H1 (cell line): ENCODE data around the gene UCMA. TPM values are rescaled to one million over a fixed set of nuclear protein-coding genes. Genes with fewer than 3 reads are reported as not detected.

ENCODE experiments used
- CTCF ChIA-PET: fragments of 300-600 bp; sonication (Branson Sonifier 250); formaldehyde crosslinking; loops from one replicate; lab custom pipeline; 2021; ENCODE audit not compliant: partially characterized antibody; lab: Charles Lee
- POLR2A ChIA-PET: fragments of 300-600 bp; sonication (Branson Sonifier 250); formaldehyde crosslinking; loops from one replicate; lab custom pipeline; 2021; ENCODE audit warnings: inconsistent platforms; ENCODE audit not compliant: partially characterized antibody; lab: Charles Lee
- DNase-seq, 2 experiments: peaks; one replicate each; pipeline versions ENCODE4 v3.0.0 to v3.0.0-alpha.2; 2010 to 2022; ENCODE audit warnings: low spot score in 2 of 2, low read depth in 1 of 2, mixed read lengths in 1 of 2
- FAIRE-seq: peaks from 2 replicates; lab custom pipeline; 2011; peaks lifted over from hg19 to GRCh38; lab: Jason Lieb, UNC
- H2AFZ ChIP-seq: 2 replicates; pipeline ENCODE4 v1.8.1; 2012; ENCODE audit warnings: low read length, inconsistent platforms
- H2AK5ac ChIP-seq: 2 replicates; pipeline ENCODE4 v1.6.1; 2013; ENCODE audit warnings: low read depth, low read length
- H2BK120ac ChIP-seq: replicated peaks from 2 replicates; pipeline ENCODE3; 2013; ENCODE audit warnings: low read depth, low read length, inconsistent platforms
- H2BK12ac ChIP-seq: 2 replicates; pipeline ENCODE4 v1.6.1; 2013; ENCODE audit warnings: low read depth, low read length
- H2BK15ac ChIP-seq: 2 replicates; pipeline ENCODE4 v1.6.1; 2013; ENCODE audit warnings: low read length
- H2BK20ac ChIP-seq: 2 replicates; pipeline ENCODE4 v1.6.1; 2013; ENCODE audit warnings: low read length
- H2BK5ac ChIP-seq: 2 replicates; pipeline ENCODE4 v1.6.1; 2013; ENCODE audit warnings: low read depth, low read length
- H3K14ac ChIP-seq: 2 replicates; pipeline ENCODE4 v1.6.1; 2013; ENCODE audit warnings: inconsistent platforms; ENCODE audit not compliant: insufficient read length
- H3K18ac ChIP-seq: 2 replicates; pipeline ENCODE4 v1.6.1; 2013; ENCODE audit warnings: low read length; ENCODE audit errors: extremely low read depth
- H3K23ac ChIP-seq: 2 replicates; pipeline ENCODE4 v1.6.1; 2013; ENCODE audit warnings: inconsistent platforms; ENCODE audit not compliant: insufficient read length
- H3K23me2 ChIP-seq: 2 replicates; pipeline ENCODE4 v1.6.1; 2013; ENCODE audit warnings: low read depth, low read length
- H3K27ac ChIP-seq: 2 replicates; pipeline ENCODE4 v1.6.1; 2011; ENCODE audit warnings: low read depth, low read length, inconsistent platforms
- H3K27me3 ChIP-seq, 4 experiments: replicated peaks in 1 of 4; 1 replicate in 1 of 4; 2 replicates in 3 of 4; pipeline versions ENCODE4 v1.6.1 to v1.8.1; 2011 to 2013; ENCODE audit warnings: low read length in 3 of 4, mild to moderate bottlenecking in 3 of 4, inconsistent platforms in 2 of 4, mixed read lengths in 2 of 4, moderate library complexity in 1 of 4; ENCODE audit not compliant: control insufficient read depth in 3 of 4, insufficient read depth in 3 of 4; ENCODE audit errors: extremely low read depth in 1 of 4
- H3K36me3 ChIP-seq, 4 experiments: 2 replicates each; pipeline versions ENCODE4 v1.6.1 to v1.8.1; 2011 to 2013; ENCODE audit warnings: mild to moderate bottlenecking in 4 of 4, low read length in 3 of 4, moderate library complexity in 2 of 4, control low read depth in 1 of 4, inconsistent platforms in 1 of 4; ENCODE audit not compliant: insufficient read depth in 4 of 4, control insufficient read depth in 2 of 4
- H3K4ac ChIP-seq: replicated peaks from 2 replicates; pipeline ENCODE3; 2013; ENCODE audit warnings: low read length, low read depth, mixed read lengths, inconsistent platforms; ENCODE audit not compliant: insufficient read length
- H3K4me1 ChIP-seq, 4 experiments: replicated peaks in 1 of 4; 1 replicate in 1 of 4; 2 replicates in 3 of 4; pipeline versions ENCODE4 v1.6.1 to v1.8.1; 2011 to 2013; ENCODE audit warnings: low read length in 3 of 4, inconsistent platforms in 2 of 4, mixed read lengths in 1 of 4; ENCODE audit not compliant: insufficient read depth in 4 of 4, control insufficient read depth in 3 of 4
- H3K4me2 ChIP-seq, 2 experiments: 2 replicates each; pipeline versions ENCODE4 v1.6.1 to v1.8.1; 2011 to 2013; ENCODE audit warnings: low read depth in 2 of 2, low read length in 2 of 2, control low read depth in 1 of 2, inconsistent platforms in 1 of 2, mild to moderate bottlenecking in 1 of 2; ENCODE audit not compliant: insufficient read depth in 1 of 2
- H3K4me3 ChIP-seq, 4 experiments: fragments of 200-600, 300-600 bp in 1 of 4; sonication (generic), shearing (Covaris generic), sonication (Bioruptor Twin) in 1 of 4; 2 replicates each; pipeline versions ENCODE4 v1.5.1 to v1.8.1; 2011 to 2016; ENCODE audit warnings: low read length in 4 of 4, low read depth in 3 of 4, control low read depth in 2 of 4, inconsistent platforms in 2 of 4, mild to moderate bottlenecking in 2 of 4, mixed read lengths in 1 of 4, moderate library complexity in 1 of 4; ENCODE audit not compliant: insufficient read depth in 2 of 4; ENCODE audit errors: extremely low read depth in 1 of 4
- H3K56ac ChIP-seq: replicated peaks from 2 replicates; pipeline ENCODE3; 2013; ENCODE audit warnings: low read depth, mild to moderate bottlenecking, mixed read lengths, low read length, inconsistent platforms; ENCODE audit not compliant: insufficient read length
- H3K79me1 ChIP-seq: 2 replicates; pipeline ENCODE4 v1.6.1; 2013; ENCODE audit warnings: low read depth, low read length, control low read depth
- H3K79me2 ChIP-seq, 2 experiments: 2 replicates each; pipeline versions ENCODE4 v1.6.1 to v1.8.1; 2012 to 2013; ENCODE audit warnings: low read length in 2 of 2, mild to moderate bottlenecking in 2 of 2, inconsistent platforms in 1 of 2; ENCODE audit not compliant: insufficient read depth in 2 of 2, control insufficient read depth in 1 of 2
- H3K9ac ChIP-seq, 4 experiments: replicated peaks in 1 of 4; 1 replicate in 1 of 4; 2 replicates in 3 of 4; pipeline versions ENCODE4 v1.6.1 to v1.8.1; 2011 to 2013; ENCODE audit warnings: low read depth in 3 of 4, low read length in 3 of 4, control low read depth in 2 of 4, mild to moderate bottlenecking in 2 of 4, moderate library complexity in 2 of 4, inconsistent platforms in 1 of 4; ENCODE audit errors: extremely low read depth in 1 of 4
- H3K9me3 ChIP-seq, 2 experiments: 2 replicates each; pipeline versions ENCODE4 v1.6.1 to v1.8.1; 2012 to 2013; ENCODE audit warnings: mild to moderate bottlenecking in 2 of 2, moderate library complexity in 2 of 2, control low read depth in 1 of 2, inconsistent platforms in 1 of 2, low read depth in 1 of 2, low read length in 1 of 2, mixed read lengths in 1 of 2; ENCODE audit not compliant: insufficient read depth in 2 of 2
- H4K20me1 ChIP-seq, 2 experiments: replicated peaks in 1 of 2; 2 replicates each; pipeline versions ENCODE3 to v1.8.1; 2011 to 2013; ENCODE audit warnings: inconsistent platforms in 2 of 2, low read length in 2 of 2, mild to moderate bottlenecking in 1 of 2; ENCODE audit not compliant: insufficient read depth in 2 of 2, control insufficient read depth in 1 of 2
- H4K5ac ChIP-seq: 2 replicates; pipeline ENCODE4 v1.6.1; 2013; ENCODE audit warnings: low read length, low read depth, mixed read lengths, inconsistent platforms; ENCODE audit not compliant: insufficient read length
- H4K8ac ChIP-seq: 2 replicates; pipeline ENCODE4 v1.8.0; 2013; ENCODE audit warnings: mild to moderate bottlenecking, moderate library complexity, low read length, inconsistent platforms; ENCODE audit not compliant: insufficient read depth; ENCODE audit errors: extremely low read depth
- H4K91ac ChIP-seq: replicated peaks from 2 replicates; pipeline ENCODE3; 2013; ENCODE audit warnings: low read length, mixed read lengths, inconsistent platforms; ENCODE audit not compliant: insufficient read length
- ASH2L ChIP-seq: fragments of 200-600, 300-600 bp; sonication (generic); IDR thresholded peaks from one replicate; pipeline ENCODE4 v1.7.1; 2017; ENCODE audit warnings: low read length
- CHD1 ChIP-seq: IDR thresholded peaks from 2 replicates; pipeline ENCODE4 v1.6.1; 2012; ENCODE audit warnings: low read depth, low read length, improper control_type of control experiment
- CTBP2 ChIP-seq: IDR thresholded peaks from 2 replicates; pipeline ENCODE4 v1.7.0; 2011; ENCODE audit warnings: borderline replicate concordance, mild to moderate bottlenecking, moderate library complexity, mixed read lengths, low read length; ENCODE audit not compliant: insufficient read depth, insufficient read length
- EZH2 ChIP-seq: fragments of 200-600 bp; sonication (generic); IDR thresholded peaks from 2 replicates; pipeline ENCODE4 v1.7.1; 2012; ENCODE audit warnings: low read depth, mild to moderate bottlenecking, moderate library complexity, low read length, inconsistent platforms; ENCODE audit not compliant: severe bottlenecking
- GTF2F1 ChIP-seq: IDR thresholded peaks from 2 replicates; pipeline ENCODE4 v1.6.1; 2012; ENCODE audit warnings: low read depth, low read length, improper control_type of control experiment, borderline replicate concordance
- HDAC6 ChIP-seq: IDR thresholded peaks from one replicate; pipeline ENCODE4 v1.7.1; 2012; ENCODE audit warnings: low read depth, mild to moderate bottlenecking, inconsistent platforms, low read length, moderate library complexity
- KDM4A ChIP-seq: IDR thresholded peaks from one replicate; pipeline ENCODE4 v1.7.1; 2012; ENCODE audit warnings: low read depth, mild to moderate bottlenecking, moderate library complexity, low read length, inconsistent platforms; ENCODE audit not compliant: severe bottlenecking
- KDM5A ChIP-seq: fragments of 200-600 bp; IDR thresholded peaks from 2 replicates; pipeline ENCODE4 v1.7.1; 2012; ENCODE audit warnings: mild to moderate bottlenecking, low read length, inconsistent platforms, mixed read lengths
- MAX ChIP-seq: IDR thresholded peaks from 2 replicates; pipeline ENCODE4 v1.6.1; 2012; ENCODE audit warnings: inconsistent platforms
- RBBP5 ChIP-seq: IDR thresholded peaks from 2 replicates; pipeline ENCODE4 v1.7.1; 2012; ENCODE audit warnings: low read depth, mild to moderate bottlenecking, inconsistent platforms, low read length, moderate library complexity, borderline replicate concordance
- SIX5 ChIP-seq: IDR thresholded peaks from 2 replicates; pipeline ENCODE4 v1.6.1; 2011; ENCODE audit warnings: mild to moderate bottlenecking, low read depth, low read length
- SRF ChIP-seq: IDR thresholded peaks from 2 replicates; pipeline ENCODE4 v1.6.1; 2011; ENCODE audit warnings: mild to moderate bottlenecking, low read depth, low read length, moderate library complexity
- TAF1 ChIP-seq: IDR thresholded peaks from 2 replicates; pipeline ENCODE4 v1.6.1; 2011; ENCODE audit warnings: mild to moderate bottlenecking, low read depth, low read length
- TAF7 ChIP-seq: optimal IDR thresholded peaks from 2 replicates; pipeline ENCODE3; 2011; ENCODE audit warnings: low read depth, mild to moderate bottlenecking, inconsistent platforms, low read length, moderate library complexity, borderline replicate concordance
- YY1 ChIP-seq: IDR thresholded peaks from 2 replicates; pipeline ENCODE4 v1.6.1; 2011; ENCODE audit warnings: low read depth, mild to moderate bottlenecking, low read length
- WGBS, 2 experiments: shearing (Covaris generic) in 1 of 2; methylation state at CpG; one replicate each; pipeline versions ENCODE4 v1.1.6 to v1.1.7; 2013 to 2015; ENCODE audit warnings: low lambda C conversion rate in 2 of 2, mixed read lengths in 2 of 2, inconsistent platforms in 1 of 2, low coverage in 1 of 2, missing lambda C conversion rate in 1 of 2; ENCODE audit not compliant: insufficient replicate concordance in 2 of 2, insufficient coverage in 1 of 2, insufficient read length in 1 of 2; ENCODE audit errors: extremely low coverage in 1 of 2, missing lambda C conversion rate in 1 of 2; 5-methylcytosine and 5-hydroxymethylcytosine counted together
- polyA plus RNA-seq, 7 experiments: library from polyadenylated mRNA; depleted of rRNA in 3 of 7; stranded (reverse) in 5 of 7; unstranded in 2 of 7; fragments of >200 nt in 5 of 7; fragments of 200-250 nt in 2 of 7; gene quantifications; 1 replicate in 5 of 7; 2 replicates in 1 of 7; 4 replicates in 1 of 7; pipeline versions ENCODE4 v1.2.1 to v1.2.3, GENCODE V29; 2011 to 2013; ENCODE audit warnings: missing spikeins in 2 of 7, mixed read lengths in 2 of 7
- total RNA-seq: library from RNA; stranded (reverse); fragmentation: NEBNext Ultra II Directional; extraction: Animal tissue kit (Norgen Biotek cat#: 25700); gene quantifications from 2 replicates; pipeline ENCODE4 v1.2.1, GENCODE V29; 2021

Gene UCMA
- total and polyA plus RNA-seq, 2 of the 8 experiments (the other 6 are each of a cell fraction or from before 2014, with no cell fraction given), result 1.2 to 4.6 TPM

GRCh38 chr10:13184276-13184675, 49.9 kb downstream of the UCMA start:
- Histone ChIP-seq H3K14ac (no peak overlapping the region), H2BK20ac (no peak overlapping the region), H2BK120ac (no peak overlapping the region), H3K4ac (no peak overlapping the region), H4K91ac (no peak overlapping the region), H3K9me3 (no peaks in the 10 kb centered on the region), H3K4me3 (no peak overlapping the region), H3K23ac (no peak overlapping the region), H3K4me1 (no peaks in the 10 kb centered on the region), H2AFZ (no peak overlapping the region), H4K20me1 (peaks cover 2 to 5% of the 10 kb centered on the region in 2 experiments), H3K4me2 (no peak overlapping the region), H2BK15ac (no peak overlapping the region), H3K27ac (no peak overlapping the region), H4K8ac (no peak overlapping the region), H3K27me3 (no peaks in the 10 kb centered on the region), H3K79me1 (no peaks in the 10 kb centered on the region; the same call in 1 of the 2 replicates), H3K23me2 (no peaks in the 10 kb centered on the region), H3K79me2 (no peaks in the 10 kb centered on the region), H3K9ac (no peak overlapping the region), H3K18ac (no peak overlapping the region), H2BK5ac (no peak overlapping the region), H4K5ac (no peak overlapping the region), H2AK5ac (no peak overlapping the region), H3K36me3 (peaks cover 43 to 92% (median 77%) of the 10 kb centered on the region in 4 experiments), H3K56ac (no peak overlapping the region), H2BK12ac (no peak overlapping the region)
- ChIA-PET CTCF (interaction anchor here (1.6 kb wide), 1 partner anchor 22 kb away, joined by 5 read pairs; no protein-coding TSS in a partner anchor), POLR2A (interaction anchor here (0.9 to 2.3 kb wide), 3 partner anchors 9 to 20 kb away, joined by 3 to 6 read pairs (median 6); no protein-coding TSS in a partner anchor)
- FAIRE-seq, result no peak
- WGBS, 2 experiments, result 90% methylated on average over 2 of the region's 2 CpGs; no CpG with 5 or more reads in 1 of the 2 experiments
- no peak for DNase-seq
- TF ChIP-seq KDM5A (no peak), SRF (no peak), SIX5 (no peak), EZH2 (no peak), TAF1 (no peak), HDAC6 (no peak), YY1 (no peak), KDM4A (no peak), MAX (no peak), ASH2L (no peak), TAF7 (no peak), CHD1 (no peak), GTF2F1 (no peak), RBBP5 (no peak), CTBP2 (no peak)
